AG09319 (cell line): ENCODE measurements around the gene APLP2.

ENCODE experiments used
- DNase-seq: peaks from one replicate; pipeline ENCODE4 v3.0.0-alpha.2; 2010; ENCODE audit warnings: low read depth; ENCODE audit errors: extremely low read depth
- CTCF ChIP-seq: IDR thresholded peaks from 2 replicates; pipeline ENCODE4 v1.5.1; 2011; ENCODE audit warnings: low read depth, mild to moderate bottlenecking, inconsistent platforms, low read length, moderate library complexity

The APLP2 gene

GRCh38 chr11:130109386-130109785 lies 39.7 kb downstream of the APLP2 start:
- no peak for TF ChIP-seq CTCF
- no peak for DNase-seq

- TF ChIP-seq CTCF: no peak
- no peak for DNase-seq
These were observed 40.8 kb downstream of the APLP2 start for GRCh38 chr11:130110339-130111108.

DNA sequence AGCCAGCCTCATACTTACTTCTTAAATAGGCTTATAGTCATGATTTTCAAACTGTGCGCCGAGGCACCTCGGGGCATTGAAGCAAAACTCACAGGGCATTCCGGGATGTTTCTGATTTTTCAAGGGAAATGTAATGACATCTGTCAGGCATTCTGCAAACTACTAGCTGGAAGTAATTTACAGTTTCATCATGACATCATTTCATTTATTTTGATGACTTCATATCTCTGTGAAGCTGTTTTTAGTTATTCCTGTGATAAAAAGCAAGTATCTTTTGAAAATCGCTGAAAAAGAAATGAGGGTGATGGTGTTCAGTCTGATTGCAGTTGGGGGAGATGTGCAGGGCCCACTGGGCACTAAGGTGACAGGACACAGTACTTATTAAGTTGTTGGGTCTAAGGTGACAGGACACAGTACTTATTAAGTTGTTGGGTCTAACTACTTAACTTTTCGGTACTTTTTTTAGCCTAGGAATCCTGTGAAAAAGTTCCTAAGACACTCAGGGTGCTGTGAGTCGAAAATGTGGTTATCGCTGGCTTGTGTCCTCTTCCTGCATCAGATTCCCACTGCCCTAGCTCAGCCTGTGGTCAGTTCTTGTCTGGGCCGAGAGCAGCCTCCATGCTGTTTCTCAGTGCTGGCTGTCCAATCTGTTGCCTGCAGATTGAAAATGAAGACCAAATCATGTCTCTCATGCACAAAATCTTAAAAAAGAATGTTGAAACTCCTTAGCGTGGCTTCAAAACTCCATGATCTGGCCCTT lies 42.6 kb downstream of the APLP2 start:
- no peak for TF ChIP-seq CTCF
- no peak for DNase-seq

DNA sequence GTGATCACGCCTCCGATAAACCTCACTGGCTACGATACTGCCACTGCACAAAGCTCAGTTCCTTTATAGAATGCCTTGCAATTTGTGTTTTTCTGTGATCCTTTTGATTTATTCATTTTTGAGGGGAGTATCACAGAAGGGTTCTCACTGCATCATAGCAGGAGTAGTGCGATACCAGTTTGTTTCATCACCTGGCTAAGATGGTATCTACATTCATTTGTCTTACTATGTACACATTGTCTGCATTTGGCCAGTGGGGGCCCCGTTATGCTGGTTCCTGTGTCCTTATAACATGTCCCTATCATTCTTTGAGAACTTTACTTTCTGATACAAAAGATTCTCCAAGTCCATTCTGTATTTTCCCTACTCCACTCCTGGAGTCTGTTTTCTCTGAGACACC lies 44.6 kb downstream of the APLP2 start:
- TF ChIP-seq CTCF: no peak
- no peak for DNase-seq

GRCh38 chr11:130114726-130115125 lies 45.0 kb downstream of the APLP2 start:
- no peak for TF ChIP-seq CTCF
- DNase-seq: no peak

DNA sequence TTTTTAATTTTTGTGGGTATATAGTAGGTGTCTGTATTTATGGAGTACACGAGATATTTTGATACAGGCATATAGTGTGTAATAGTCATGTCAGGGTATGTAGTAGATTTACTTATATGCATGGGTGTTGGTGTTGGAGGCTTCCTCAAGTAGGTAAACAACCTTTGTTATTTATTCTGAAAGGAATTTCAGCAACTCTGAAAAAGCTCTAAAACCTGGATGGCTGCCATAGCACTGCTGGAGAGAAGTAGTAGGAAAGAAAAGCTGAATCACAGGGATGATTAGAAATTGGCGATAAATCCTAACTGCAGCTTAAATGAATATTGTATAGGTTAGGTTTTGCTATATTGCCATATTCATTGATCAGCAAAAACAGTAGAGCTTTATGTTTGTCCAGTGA lies 45.5 kb downstream of the APLP2 start:
- DNase-seq: no peak
- TF ChIP-seq CTCF: no peak

- no peak for DNase-seq
- no peak for TF ChIP-seq CTCF
These were observed 48.5 kb downstream of the APLP2 start for GRCh38 chr11:130118165-130118564.
